A549 (cell line): Measurements from ENCODE around the gene NT5C3B. TPM values are rescaled to one million over a fixed set of nuclear protein-coding genes. Genes with fewer than 3 reads are reported as not detected.
A peak's percentile ranks its signal among the peaks of the same experiment; 100 is the strongest.

Experiments used
- ATAC-seq, 2 experiments: fragments of 200-7000 bp in 1 of 2; fragments of >200 bp in 1 of 2; cut with Nextera tagmentation in 1 of 2; cut with Tn5 transposase in 1 of 2; 3 replicates each; pipeline versions ENCODE4 v1.8.0 to v1.9.1; 2018 to 2020; ENCODE audit warnings: mild to moderate bottlenecking in 1 of 2, moderate library complexity in 1 of 2
- CTCF ChIA-PET: fragments of 300-600 bp; sonication (Branson Sonifier 250); formaldehyde crosslinking; extraction: SDS; loops from one replicate; lab custom pipeline; 2021; ENCODE audit warnings: antibody characterized with exemption, inconsistent platforms; lab: Yijun Ruan, JAX
- POLR2A ChIA-PET: fragments of 350-600 bp; formaldehyde crosslinking; extraction: SDS; loops from one replicate; lab custom pipeline; 2021; ENCODE audit warnings: antibody characterized with exemption, inconsistent platforms; lab: Yijun Ruan, JAX
- DNase-seq, 2 experiments: peaks; one replicate each; pipeline versions ENCODE4 v3.0.0 to v3.0.0-alpha.2; 2011 to 2016; ENCODE audit warnings: low read depth in 1 of 2, low spot score in 1 of 2
- FAIRE-seq: peaks from 2 replicates; lab custom pipeline; 2011; peaks lifted over from hg19 to GRCh38; lab: Jason Lieb, UNC
- H3K27ac ChIP-seq, 2 experiments: fragments of >200 bp; sonication (Bioruptor Twin); formaldehyde crosslinking; 3 replicates each; pipeline ENCODE4 v1.5.1; 2016 to 2017
- H3K4me1 ChIP-seq: fragments of >200 bp; sonication (Bioruptor Twin); formaldehyde crosslinking; 3 replicates; pipeline ENCODE4 v1.6.1; 2016
- H3K4me2 ChIP-seq: fragments of >200 bp; sonication (Bioruptor Twin); formaldehyde crosslinking; 3 replicates; pipeline ENCODE4 v1.6.1; 2016
- H3K4me3 ChIP-seq: fragments of >200 bp; sonication (Bioruptor Twin); formaldehyde crosslinking; 3 replicates; pipeline ENCODE4 v1.5.1; 2016
- H3K9me3 ChIP-seq: fragments of >200 bp; sonication (Bioruptor Twin); formaldehyde crosslinking; 3 replicates; pipeline ENCODE4 v1.6.1; 2016
- CBX2 ChIP-seq: fragments of 200-600 bp; sonication (generic); IDR thresholded peaks from 2 replicates; pipeline ENCODE4 v1.6.1; 2016; ENCODE audit warnings: low read depth, mild to moderate bottlenecking, borderline replicate concordance
- CHD2 ChIP-seq: fragments of 150-350 bp; IDR thresholded peaks from 2 replicates; pipeline ENCODE4 v1.6.1; 2014; ENCODE audit warnings: low read length; ENCODE audit not compliant: partially characterized antibody
- EHF ChIP-seq: fragments of 250-450 bp; sonication (Bioruptor Pico); IDR thresholded peaks from 2 replicates; pipeline ENCODE4 v1.5.0; 2020; ENCODE audit warnings: mild to moderate bottlenecking
- FOSB ChIP-seq: fragments of 250-450 bp; sonication (Bioruptor Pico); IDR thresholded peaks from 2 replicates; pipeline ENCODE4 v1.5.0; 2020; ENCODE audit warnings: mild to moderate bottlenecking, moderate library complexity
- HOXA7 ChIP-seq: fragments of 250-450 bp; sonication (Bioruptor Pico); IDR thresholded peaks from 2 replicates; pipeline ENCODE4 v1.5.0; 2020; ENCODE audit warnings: mild to moderate bottlenecking, moderate library complexity
- JUN ChIP-seq, 2 experiments: fragments of >200 bp; sonication (Bioruptor Twin); formaldehyde crosslinking; IDR thresholded peaks; 2 replicates in 1 of 2; 3 replicates in 1 of 2; pipeline ENCODE4 v1.6.1; 2016 to 2017
- KDM1A ChIP-seq: fragments of 200-600 bp; sonication (generic); IDR thresholded peaks from 2 replicates; pipeline ENCODE4 v1.6.1; 2016; ENCODE audit warnings: low read depth, mild to moderate bottlenecking
- KDM5A ChIP-seq: fragments of 200-600 bp; sonication (generic); IDR thresholded peaks from 2 replicates; pipeline ENCODE4 v1.6.1; 2016; ENCODE audit warnings: antibody characterized with exemption, mild to moderate bottlenecking
- MAFK ChIP-seq: fragments of 450-650 bp; IDR thresholded peaks from 2 replicates; pipeline ENCODE4 v1.6.1; 2014; ENCODE audit not compliant: partially characterized antibody
- MYC ChIP-seq: IDR thresholded peaks from 2 replicates; pipeline ENCODE4 v1.6.1; 2012; ENCODE audit warnings: mild to moderate bottlenecking, inconsistent platforms, low read length, improper control_type of control experiment, borderline replicate concordance
- NFE2L2 ChIP-seq: fragments of 150-350 bp; conservative IDR thresholded peaks from 2 replicates; pipeline ENCODE4 v1.6.1; 2014; ENCODE audit warnings: low read length
- NPAS2 ChIP-seq: fragments of 250-450 bp; sonication (Bioruptor Pico); IDR thresholded peaks from 2 replicates; pipeline ENCODE4 v1.8.0; 2022; ENCODE audit warnings: mild to moderate bottlenecking, moderate library complexity, borderline replicate concordance
- RARB ChIP-seq: fragments of 250-450 bp; sonication (Bioruptor Pico); IDR thresholded peaks from 2 replicates; pipeline ENCODE4 v1.8.0; 2021; ENCODE audit warnings: mild to moderate bottlenecking, moderate library complexity
- RCOR1 ChIP-seq: fragments of 150-350 bp; IDR thresholded peaks from 2 replicates; pipeline ENCODE4 v1.6.1; 2014; ENCODE audit warnings: antibody characterized with exemption, low read length, low read depth
- SREBF2 ChIP-seq: fragments of 450-650 bp; IDR thresholded peaks from 2 replicates; pipeline ENCODE4 v1.6.1; 2014; ENCODE audit warnings: mild to moderate bottlenecking, moderate library complexity
- ZC3H11A ChIP-seq: fragments of 450-650 bp; IDR thresholded peaks from 2 replicates; pipeline ENCODE4 v1.6.1; 2014; ENCODE audit warnings: antibody characterized with exemption, mild to moderate bottlenecking
- ZNF302 ChIP-seq: fragments of 250-450 bp; sonication (Bioruptor Pico); IDR thresholded peaks from 2 replicates; pipeline ENCODE4 v1.9.0; 2021; ENCODE audit warnings: inconsistent platforms, mild to moderate bottlenecking, moderate library complexity
- WGBS: methylation state at CpG from one replicate; pipeline ENCODE4 v1.1.6; 2017; ENCODE audit errors: missing lambda C conversion rate; 5-methylcytosine and 5-hydroxymethylcytosine counted together
- polyA plus RNA-seq, 4 experiments: library from polyadenylated mRNA; depleted of rRNA in 3 of 4; stranded (reverse); fragments of >200 nt; fragmentation: RNase III in 1 of 4; extraction: RNeasy Plus Mini Kit Qiagen cat#74134 plus additional on column Dnase treatment in 1 of 4; gene quantifications; 2 replicates in 3 of 4; 3 replicates in 1 of 4; pipeline ENCODE4 v1.2.3, GENCODE V29; 2011 to 2017
- TF ChIP-seq, protein P1 (sequence below): IDR thresholded peaks from 2 replicates; pipeline ENCODE4 v1.6.1; 2012
- TF ChIP-seq, protein P2 (sequence below): fragments of 250-450 bp; sonication (Bioruptor Pico); IDR thresholded peaks from 2 replicates; pipeline ENCODE4 v1.5.0; 2020; ENCODE audit warnings: low read depth, mild to moderate bottlenecking, moderate library complexity
- TF ChIP-seq, protein P3 (sequence below): IDR thresholded peaks from 2 replicates; pipeline ENCODE4 v1.6.1; 2012; ENCODE audit warnings: low read depth, borderline replicate concordance
- TF ChIP-seq, protein P4 (sequence below): fragments of >200 bp; sonication (Bioruptor Twin); formaldehyde crosslinking; IDR thresholded peaks from 3 replicates; pipeline ENCODE4 v1.5.1; 2016

NT5C3B gene
- polyA plus RNA-seq, 2 of the 4 experiments (the other 2 are of a cell fraction), result 109 to 171 TPM

DNA sequence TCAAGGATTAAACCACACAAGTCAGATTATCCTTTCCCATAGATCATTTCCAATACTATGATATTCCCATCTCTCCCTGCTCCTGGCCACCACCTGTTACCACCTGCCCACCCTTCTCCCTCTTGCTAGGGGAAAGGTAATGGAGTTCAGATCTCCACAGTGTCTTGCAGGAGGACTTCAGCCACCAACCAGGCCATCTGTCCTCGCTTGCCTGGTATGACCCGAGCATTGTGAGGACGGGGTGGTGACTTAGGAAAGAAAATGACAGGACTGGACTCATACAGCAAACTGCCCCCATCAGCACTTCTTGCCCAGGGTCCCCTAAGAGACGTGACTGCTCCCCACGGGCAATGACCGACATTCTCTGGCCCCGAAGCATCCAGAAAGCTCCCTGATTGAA is 12.5 kb downstream of the NT5C3B start:
- Histone ChIP-seq H3K9me3 (no peaks in the 10 kb centered on the region), H3K4me1 (no peaks in the 10 kb centered on the region), H3K4me3 (no peak overlapping the region), H3K27ac (no peak overlapping the region), H3K4me2 (no peak overlapping the region)
- TF ChIP-seq, protein P1, sequence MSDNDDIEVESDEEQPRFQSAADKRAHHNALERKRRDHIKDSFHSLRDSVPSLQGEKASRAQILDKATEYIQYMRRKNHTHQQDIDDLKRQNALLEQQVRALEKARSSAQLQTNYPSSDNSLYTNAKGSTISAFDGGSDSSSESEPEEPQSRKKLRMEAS, result no peak
- no peak for TF ChIP-seq CBX2
- TF ChIP-seq SREBF2, result no peak
- TF ChIP-seq MAFK, result peak; percentile 46
- no peak for TF ChIP-seq NFE2L2
- no peak for TF ChIP-seq HOXA7 (CRISPR knock-in tag)
- TF ChIP-seq FOSB, result no peak
- TF ChIP-seq, protein P2, sequence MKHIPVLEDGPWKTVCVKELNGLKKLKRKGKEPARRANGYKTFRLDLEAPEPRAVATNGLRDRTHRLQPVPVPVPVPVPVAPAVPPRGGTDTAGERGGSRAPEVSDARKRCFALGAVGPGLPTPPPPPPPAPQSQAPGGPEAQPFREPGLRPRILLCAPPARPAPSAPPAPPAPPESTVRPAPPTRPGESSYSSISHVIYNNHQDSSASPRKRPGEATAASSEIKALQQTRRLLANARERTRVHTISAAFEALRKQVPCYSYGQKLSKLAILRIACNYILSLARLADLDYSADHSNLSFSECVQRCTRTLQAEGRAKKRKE (CRISPR knock-in tag), result no peak
- ATAC-seq (no peak; a peak in 1 of 6 replicates), FAIRE-seq (no peak), DNase-seq (no peak)
- 92% methylated on average over 7 of the region's 7 CpGs for WGBS
- POLR2A ChIA-PET, result interaction anchor here (1.1 to 2.2 kb wide), 2 partner anchors 11 to 42 kb away, joined by 4 to 8 read pairs; partner anchors contain the start of genes FKBP10, KLHL11 and P3H4
- CTCF ChIA-PET, result interaction anchor here (0.7 to 3.6 kb wide), 6 partner anchors 9 to 41 kb away, joined by 3 to 14 read pairs (median 5); partner anchors contain the start of genes FKBP10, JUP and P3H4

DNA sequence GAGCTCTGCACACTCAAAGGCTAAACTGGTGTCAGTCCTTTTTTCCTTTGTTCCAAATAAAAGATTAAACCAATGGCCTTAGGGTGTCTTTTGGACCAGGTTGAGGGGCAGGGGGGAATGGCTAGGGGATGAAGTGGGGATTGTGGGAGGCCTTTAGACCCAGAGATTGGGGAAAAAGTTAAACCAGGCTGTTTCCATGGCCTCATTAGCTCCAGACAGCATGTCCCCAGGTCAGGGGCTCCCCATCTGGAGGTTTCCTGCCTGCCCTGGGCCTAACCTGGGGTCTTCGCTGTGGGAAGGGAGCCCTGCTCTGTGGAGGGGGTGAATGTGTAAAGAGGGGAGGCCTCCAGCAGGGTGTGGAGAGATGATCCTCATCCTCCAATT is 12.9 kb downstream of the NT5C3B start:
- 88% methylated on average over 1 of the region's 1 CpG for WGBS
- no peak overlapping the region for H3K4me3 ChIP-seq
- CTCF ChIA-PET, result interaction anchor here (0.9 to 1.2 kb wide), 4 partner anchors 12 to 127 kb away, joined by 3 to 6 read pairs (median 3); partner anchors contain the start of gene P3H4
- TF ChIP-seq KDM1A (no peak), FOSB (no peak), JUN (IDR thresholded peaks at IDR 0.05) (peak in 1 of 2 experiments; percentile 51; a peak in 2 of 5 replicates)
- TF ChIP-seq, all 56 proteins: peak for 1
- POLR2A ChIA-PET, result interaction anchor here (0.5 to 2.2 kb wide), 4 partner anchors 8 to 50 kb away, joined by 3 to 8 read pairs (median 4); partner anchors contain the start of genes FKBP10, KLHL11 and P3H4
- H3K27ac ChIP-seq, result no peak overlapping the region
- no peaks in the 10 kb centered on the region for H3K4me1 ChIP-seq
- DNase-seq (no peak), FAIRE-seq (no peak), ATAC-seq (no peak; a peak in 2 of 6 replicates)
- no peak overlapping the region for H3K4me2 ChIP-seq
- no peaks in the 10 kb centered on the region for H3K9me3 ChIP-seq

DNA sequence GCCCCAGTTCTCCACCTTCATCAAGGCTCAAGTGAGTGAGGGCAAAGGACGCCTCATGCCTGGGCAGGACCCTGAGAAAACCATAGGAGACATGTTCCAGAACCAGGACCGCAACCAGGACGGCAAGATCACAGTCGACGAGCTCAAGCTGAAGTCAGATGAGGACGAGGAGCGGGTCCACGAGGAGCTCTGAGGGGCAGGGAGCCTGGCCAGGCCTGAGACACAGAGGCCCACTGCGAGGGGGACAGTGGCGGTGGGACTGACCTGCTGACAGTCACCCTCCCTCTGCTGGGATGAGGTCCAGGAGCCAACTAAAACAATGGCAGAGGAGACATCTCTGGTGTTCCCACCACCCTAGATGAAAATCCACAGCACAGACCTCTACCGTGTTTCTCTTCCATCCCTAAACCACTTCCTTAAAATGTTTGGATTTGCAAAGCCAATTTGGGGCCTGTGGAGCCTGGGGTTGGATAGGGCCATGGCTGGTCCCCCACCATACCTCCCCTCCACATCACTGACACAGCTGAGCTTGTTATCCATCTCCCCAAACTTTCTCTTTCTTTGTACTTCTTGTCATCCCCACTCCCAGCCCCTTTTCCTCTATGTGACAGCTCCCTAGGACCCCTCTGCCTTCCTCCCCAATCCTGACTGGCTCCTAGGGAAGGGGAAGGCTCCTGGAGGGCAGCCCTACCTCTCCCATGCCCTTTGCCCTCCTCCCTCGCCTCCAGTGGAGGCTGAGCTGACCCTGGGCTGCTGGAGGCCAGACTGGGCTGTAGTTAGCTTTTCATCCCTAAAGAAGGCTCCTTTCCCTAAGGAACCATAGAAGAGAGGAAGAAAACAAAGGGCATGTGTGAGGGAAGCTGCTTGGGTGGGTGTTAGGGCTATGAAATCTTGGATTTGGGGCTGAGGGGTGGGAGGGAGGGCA is 13.6 kb downstream of the NT5C3B start:
- H3K4me2 ChIP-seq, result no peak overlapping the region
- ChIA-PET CTCF (interaction anchor here (0.7 to 1.2 kb wide), 5 partner anchors 11 to 126 kb away, joined by 3 to 6 read pairs (median 3); partner anchors contain the start of gene P3H4), POLR2A (interaction anchor here (0.5 to 2.2 kb wide), 3 partner anchors 9 to 50 kb away, joined by 3 to 8 read pairs (median 4); partner anchors contain the start of genes FKBP10 and P3H4)
- DNase-seq (no peak), ATAC-seq (no peak; a peak in 1 of 6 replicates), FAIRE-seq (no peak)
- no peak overlapping the region for H3K27ac ChIP-seq
- H3K9me3 ChIP-seq, result no peaks in the 10 kb centered on the region
- H3K4me1 ChIP-seq, result no peaks in the 10 kb centered on the region
- 91% methylated on average over 12 of the region's 12 CpGs for WGBS
- TF ChIP-seq NPAS2 (CRISPR knock-in tag) (no peak), CHD2 (no peak), MYC (no peak), RARB (CRISPR knock-in tag) (no peak)
- no peak overlapping the region for H3K4me3 ChIP-seq

DNA sequence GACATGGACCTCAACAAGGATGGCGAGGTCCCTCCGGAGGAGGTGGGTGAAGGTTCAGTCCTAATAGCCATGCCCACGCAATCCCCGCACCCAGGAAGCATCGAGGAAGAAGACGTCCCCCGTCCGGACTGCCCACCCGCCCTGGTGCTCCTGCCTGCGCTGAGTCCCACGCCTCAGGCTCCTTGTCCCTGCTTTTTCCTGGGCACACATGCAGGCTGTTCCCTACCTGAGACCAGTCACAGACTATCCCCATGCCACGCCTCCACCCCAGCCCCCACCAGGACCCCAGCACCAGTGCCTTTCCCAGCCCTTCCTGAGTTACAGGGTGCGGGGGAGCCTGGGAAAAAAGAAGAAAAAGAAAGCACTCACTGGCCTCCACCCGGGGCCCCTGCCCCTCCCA is 14.3 kb downstream of the NT5C3B start:
- Histone ChIP-seq H3K9me3 (no peaks in the 10 kb centered on the region), H3K4me2 (no peak overlapping the region), H3K4me3 (no peak overlapping the region), H3K4me1 (no peaks in the 10 kb centered on the region), H3K27ac (no peak overlapping the region)
- WGBS, result 88% methylated on average over 14 of the region's 14 CpGs
- no peak for DNase-seq
- CTCF ChIA-PET, result interaction anchor here (0.9 to 1.0 kb wide), 2 partner anchors 9 to 73 kb away, joined by 3 to 4 read pairs; no protein-coding TSS in a partner anchor
- peak in 1 of 2 experiments; percentile 3; a peak in 1 of 6 replicates for ATAC-seq
- no peak for FAIRE-seq
- TF ChIP-seq, protein P2 (CRISPR knock-in tag), result no peak
- TF ChIP-seq EHF, result no peak
- TF ChIP-seq, protein P3, sequence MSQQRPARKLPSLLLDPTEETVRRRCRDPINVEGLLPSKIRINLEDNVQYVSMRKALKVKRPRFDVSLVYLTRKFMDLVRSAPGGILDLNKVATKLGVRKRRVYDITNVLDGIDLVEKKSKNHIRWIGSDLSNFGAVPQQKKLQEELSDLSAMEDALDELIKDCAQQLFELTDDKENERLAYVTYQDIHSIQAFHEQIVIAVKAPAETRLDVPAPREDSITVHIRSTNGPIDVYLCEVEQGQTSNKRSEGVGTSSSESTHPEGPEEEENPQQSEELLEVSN, result no peak
- TF ChIP-seq JUN (IDR thresholded peaks at IDR 0.05), result no peak; a peak in 1 of 5 replicates
- no peak for TF ChIP-seq NFE2L2
- TF ChIP-seq KDM5A, result no peak
- TF ChIP-seq RCOR1, result no peak
- TF ChIP-seq ZC3H11A, result no peak
- TF ChIP-seq ZNF302 (CRISPR knock-in tag), result no peak
- no peak for TF ChIP-seq SREBF2
- TF ChIP-seq, protein P4, sequence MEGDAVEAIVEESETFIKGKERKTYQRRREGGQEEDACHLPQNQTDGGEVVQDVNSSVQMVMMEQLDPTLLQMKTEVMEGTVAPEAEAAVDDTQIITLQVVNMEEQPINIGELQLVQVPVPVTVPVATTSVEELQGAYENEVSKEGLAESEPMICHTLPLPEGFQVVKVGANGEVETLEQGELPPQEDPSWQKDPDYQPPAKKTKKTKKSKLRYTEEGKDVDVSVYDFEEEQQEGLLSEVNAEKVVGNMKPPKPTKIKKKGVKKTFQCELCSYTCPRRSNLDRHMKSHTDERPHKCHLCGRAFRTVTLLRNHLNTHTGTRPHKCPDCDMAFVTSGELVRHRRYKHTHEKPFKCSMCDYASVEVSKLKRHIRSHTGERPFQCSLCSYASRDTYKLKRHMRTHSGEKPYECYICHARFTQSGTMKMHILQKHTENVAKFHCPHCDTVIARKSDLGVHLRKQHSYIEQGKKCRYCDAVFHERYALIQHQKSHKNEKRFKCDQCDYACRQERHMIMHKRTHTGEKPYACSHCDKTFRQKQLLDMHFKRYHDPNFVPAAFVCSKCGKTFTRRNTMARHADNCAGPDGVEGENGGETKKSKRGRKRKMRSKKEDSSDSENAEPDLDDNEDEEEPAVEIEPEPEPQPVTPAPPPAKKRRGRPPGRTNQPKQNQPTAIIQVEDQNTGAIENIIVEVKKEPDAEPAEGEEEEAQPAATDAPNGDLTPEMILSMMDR, result no peak
- POLR2A ChIA-PET, result no interaction called here
